HG03060 (cell line): ENCODE measurements around the gene PPIF.

Experiments used
- ATAC-seq: cut with Tn5 transposase; IDR thresholded peaks from one replicate; pipeline ENCODE4 v1.9.1; 2021; ENCODE audit warnings: low read depth, moderate number of reproducible peaks; ENCODE audit not compliant: unreplicated experiment

The PPIF gene

GRCh38 chr10:79313320-79313719 lies 33.9 kb upstream of the PPIF start:
- ATAC-seq, result no peak

GRCh38 chr10:79313911-79314439 lies 33.3 kb upstream of the PPIF start:
- no peak for ATAC-seq

- ATAC-seq, result no peak
Observed at GRCh38 chr10:79314761-79315601, 32.3 kb upstream of the PPIF start.

- no peak for ATAC-seq
Observed at GRCh38 chr10:79315602-79315920, 31.7 kb upstream of the PPIF start.

GRCh38 chr10:79316671-79317431 lies 30.4 kb upstream of the PPIF start:
- peak; percentile 76 for ATAC-seq

- no peak for ATAC-seq
Observed at GRCh38 chr10:79318369-79318768, 28.9 kb upstream of the PPIF start.

- no peak for ATAC-seq
Observed at GRCh38 chr10:79319115-79319771, 28.0 kb upstream of the PPIF start.

GRCh38 chr10:79320316-79320715 lies 27.0 kb upstream of the PPIF start:
- no peak for ATAC-seq

- no peak for ATAC-seq
Observed at GRCh38 chr10:79320820-79321493, 26.3 kb upstream of the PPIF start.

- no peak for ATAC-seq
Observed at GRCh38 chr10:79321494-79321882, 25.8 kb upstream of the PPIF start.

- ATAC-seq, result no peak
Observed at GRCh38 chr10:79321951-79322350, 25.3 kb upstream of the PPIF start.

GRCh38 chr10:79322616-79323543 lies 24.4 kb upstream of the PPIF start:
- no peak for ATAC-seq

GRCh38 chr10:79323602-79324001 lies 23.7 kb upstream of the PPIF start:
- no peak for ATAC-seq

GRCh38 chr10:79324032-79324695 lies 23.1 kb upstream of the PPIF start:
- no peak for ATAC-seq

GRCh38 chr10:79326361-79327089 lies 20.7 kb upstream of the PPIF start:
- ATAC-seq, result no peak

GRCh38 chr10:79327090-79327457 lies 20.2 kb upstream of the PPIF start:
- ATAC-seq, result peak; percentile 46

- no peak for ATAC-seq
Observed at GRCh38 chr10:79328147-79328701, 19.0 kb upstream of the PPIF start.
